ENCODE data around the gene JMJD4. TPM values are rescaled to one million over a fixed set of nuclear protein-coding genes. Genes with fewer than 3 reads are reported as not detected.

Gene JMJD4
- total RNA-seq, 1 experiment from 2014 or later = 27.1 TPM

- no peak overlapping the region for H3K4me3 Mint-ChIP-seq (ENCODE audit: unreplicated experiment)
- Histone ChIP-seq H3K27me3 (replicated peaks; ENCODE audit: control insufficient read depth, insufficient read depth, low read length) (no peaks in the 10 kb centered on the region), H3K36me3 (ENCODE audit: control insufficient read depth, insufficient read depth, low read length) (no peaks in the 10 kb centered on the region; the same call in 1 of the 2 replicates), H3K9me3 (no peaks in the 10 kb centered on the region), H3K4me1 (no peaks in the 10 kb centered on the region), H3K4me3 (ENCODE audit: low read depth, low read length) (no peak overlapping the region)
- ChIA-PET CTCF (interaction anchor here (0.7 kb wide), 1 partner anchor 82 kb away, joined by 3 read pairs; no protein-coding TSS in a partner anchor), POLR2A (no interaction called here)
- H3K27ac Mint-ChIP-seq (ENCODE audit: unreplicated experiment) = no peak overlapping the region
- intact Hi-C loops (cut with micrococcal nuclease; ENCODE audit: unreplicated experiment) = no loop called here
- no peaks in the 10 kb centered on the region for H3K9me3 Mint-ChIP-seq (ENCODE audit: unreplicated experiment)
- H3K4me1 Mint-ChIP-seq (ENCODE audit: low read depth, unreplicated experiment) = no peaks in the 10 kb centered on the region
- no TSS peak for BruUV-seq (replicated peaks)
- DNase-seq = no peak
- TF ChIP-seq, protein P1, sequence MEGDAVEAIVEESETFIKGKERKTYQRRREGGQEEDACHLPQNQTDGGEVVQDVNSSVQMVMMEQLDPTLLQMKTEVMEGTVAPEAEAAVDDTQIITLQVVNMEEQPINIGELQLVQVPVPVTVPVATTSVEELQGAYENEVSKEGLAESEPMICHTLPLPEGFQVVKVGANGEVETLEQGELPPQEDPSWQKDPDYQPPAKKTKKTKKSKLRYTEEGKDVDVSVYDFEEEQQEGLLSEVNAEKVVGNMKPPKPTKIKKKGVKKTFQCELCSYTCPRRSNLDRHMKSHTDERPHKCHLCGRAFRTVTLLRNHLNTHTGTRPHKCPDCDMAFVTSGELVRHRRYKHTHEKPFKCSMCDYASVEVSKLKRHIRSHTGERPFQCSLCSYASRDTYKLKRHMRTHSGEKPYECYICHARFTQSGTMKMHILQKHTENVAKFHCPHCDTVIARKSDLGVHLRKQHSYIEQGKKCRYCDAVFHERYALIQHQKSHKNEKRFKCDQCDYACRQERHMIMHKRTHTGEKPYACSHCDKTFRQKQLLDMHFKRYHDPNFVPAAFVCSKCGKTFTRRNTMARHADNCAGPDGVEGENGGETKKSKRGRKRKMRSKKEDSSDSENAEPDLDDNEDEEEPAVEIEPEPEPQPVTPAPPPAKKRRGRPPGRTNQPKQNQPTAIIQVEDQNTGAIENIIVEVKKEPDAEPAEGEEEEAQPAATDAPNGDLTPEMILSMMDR (IDR thresholded peaks at IDR 0.05; ENCODE audit: insufficient read depth in 1 of 2, low read depth in 1 of 2, low read length in 1 of 2, severe bottlenecking in 1 of 2, unreplicated experiment in 1 of 2) = no peak
- H3K27me3 Mint-ChIP-seq (ENCODE audit: insufficient read depth, unreplicated experiment) = no peaks in the 10 kb centered on the region
- peaks cover 6% of the 10 kb centered on the region for H3K36me3 Mint-ChIP-seq (ENCODE audit: insufficient read depth, unreplicated experiment)
Measured at GRCh38 chr1:227741166-227741870, 6.2 kb upstream of the JMJD4 start.

DNA sequence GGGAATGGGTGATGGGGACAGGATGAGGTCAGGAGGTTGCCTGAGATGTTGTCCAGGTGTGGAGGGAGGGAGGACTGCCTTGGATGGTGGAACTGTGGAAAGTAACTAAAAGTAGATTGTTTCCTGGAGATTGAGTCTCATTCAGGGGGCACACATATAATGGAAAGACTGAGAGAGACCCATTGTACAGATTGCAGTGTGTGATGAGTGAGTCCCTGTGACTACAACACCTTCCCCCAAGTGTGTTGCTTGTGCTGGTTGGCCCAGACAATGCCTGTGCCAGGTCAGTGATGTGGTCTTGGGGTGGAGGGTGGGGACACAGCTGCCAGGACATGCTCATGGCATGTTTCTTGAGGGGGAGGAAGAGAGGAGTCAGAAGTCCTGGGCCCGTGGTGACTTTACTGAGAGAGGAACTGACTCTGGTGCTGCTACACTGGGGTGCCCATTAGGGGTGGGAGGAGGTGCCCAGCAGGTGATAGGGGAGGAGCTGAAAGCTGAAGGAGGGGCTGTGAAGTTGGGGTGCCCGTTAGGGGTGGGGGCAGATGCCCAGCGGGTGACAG is 5.4 kb upstream of the JMJD4 start:
- Mint-ChIP-seq H3K9me3 (ENCODE audit: unreplicated experiment) (no peaks in the 10 kb centered on the region), H3K27ac (ENCODE audit: unreplicated experiment) (no peak overlapping the region), H3K36me3 (ENCODE audit: insufficient read depth, unreplicated experiment) (peaks cover 12% of the 10 kb centered on the region), H3K4me1 (ENCODE audit: low read depth, unreplicated experiment) (no peaks in the 10 kb centered on the region), H3K27me3 (ENCODE audit: insufficient read depth, unreplicated experiment) (no peaks in the 10 kb centered on the region), H3K4me3 (ENCODE audit: unreplicated experiment) (no peak overlapping the region)
- no peaks in the 10 kb centered on the region for H3K27me3 ChIP-seq (replicated peaks; ENCODE audit: control insufficient read depth, insufficient read depth, low read length)
- no peaks in the 10 kb centered on the region for H3K4me1 ChIP-seq
- intact Hi-C loops (cut with micrococcal nuclease; ENCODE audit: unreplicated experiment) = no loop called here
- H3K4me3 ChIP-seq (ENCODE audit: low read depth, low read length) = no peak overlapping the region
- H3K36me3 ChIP-seq (ENCODE audit: control insufficient read depth, insufficient read depth, low read length) = no peaks in the 10 kb centered on the region; the same call in 1 of the 2 replicates
- ChIA-PET CTCF (interaction anchor here (0.7 kb wide), 1 partner anchor 81 kb away, joined by 3 read pairs; no protein-coding TSS in a partner anchor), POLR2A (no interaction called here)
- TF ChIP-seq, protein P1 (IDR thresholded peaks at IDR 0.05; ENCODE audit: insufficient read depth in 1 of 2, low read depth in 1 of 2, low read length in 1 of 2, severe bottlenecking in 1 of 2, unreplicated experiment in 1 of 2) = no peak
- DNase-seq = no peak
- no TSS peak for BruUV-seq (replicated peaks)
- H3K9me3 ChIP-seq = no peaks in the 10 kb centered on the region

GRCh38 chr1:227739636-227740035 is 4.5 kb upstream of the JMJD4 start:
- Mint-ChIP-seq H3K4me3 (ENCODE audit: unreplicated experiment) (no peak overlapping the region), H3K27ac (ENCODE audit: unreplicated experiment) (no peak overlapping the region), H3K4me1 (ENCODE audit: low read depth, unreplicated experiment) (no peaks in the 10 kb centered on the region), H3K27me3 (ENCODE audit: insufficient read depth, unreplicated experiment) (no peaks in the 10 kb centered on the region), H3K9me3 (ENCODE audit: unreplicated experiment) (no peaks in the 10 kb centered on the region), H3K36me3 (ENCODE audit: insufficient read depth, unreplicated experiment) (peaks cover 12% of the 10 kb centered on the region)
- no peak overlapping the region for H3K4me3 ChIP-seq (ENCODE audit: low read depth, low read length)
- DNase-seq = no peak
- no peaks in the 10 kb centered on the region; the same call in 1 of the 2 replicates for H3K36me3 ChIP-seq (ENCODE audit: control insufficient read depth, insufficient read depth, low read length)
- TF ChIP-seq, protein P1 (IDR thresholded peaks at IDR 0.05; ENCODE audit: insufficient read depth in 1 of 2, low read depth in 1 of 2, low read length in 1 of 2, severe bottlenecking in 1 of 2, unreplicated experiment in 1 of 2) = no peak
- POLR2A ChIA-PET = no interaction called here
- H3K9me3 ChIP-seq = no peaks in the 10 kb centered on the region
- no peaks in the 10 kb centered on the region for H3K4me1 ChIP-seq
- intact Hi-C loops (cut with micrococcal nuclease; ENCODE audit: unreplicated experiment) = no loop called here
- no TSS peak for BruUV-seq (replicated peaks)
- CTCF ChIA-PET = no interaction called here
- no peaks in the 10 kb centered on the region for H3K27me3 ChIP-seq (replicated peaks; ENCODE audit: control insufficient read depth, insufficient read depth, low read length)

All from Caco-2 (cell line).